Glutamatergic neuron (in vitro differentiated cells): ENCODE results near the gene NDUFB11. TPM values are rescaled to one million over a fixed set of nuclear protein-coding genes. Genes with fewer than 3 reads are reported as not detected.

Experiments
- DNase-seq: peaks from one replicate; pipeline ENCODE4 v3.0.0; 2022
- H3K27ac Mint-ChIP-seq: one replicate; pipeline ENCODE4 v1.8.0; 2020; ENCODE audit warnings: mild to moderate bottlenecking, mixed read lengths, inconsistent platforms; ENCODE audit not compliant: unreplicated experiment
- H3K27me3 Mint-ChIP-seq: one replicate; pipeline ENCODE4 v1.8.0; 2020; ENCODE audit warnings: mild to moderate bottlenecking, moderate library complexity, mixed read lengths, inconsistent platforms; ENCODE audit not compliant: unreplicated experiment
- H3K36me3 Mint-ChIP-seq: one replicate; pipeline ENCODE4 v1.8.0; 2020; ENCODE audit warnings: mild to moderate bottlenecking, mixed read lengths, inconsistent platforms; ENCODE audit not compliant: unreplicated experiment
- H3K4me1 Mint-ChIP-seq: one replicate; pipeline ENCODE4 v1.8.0; 2020; ENCODE audit warnings: mild to moderate bottlenecking, low read depth, mixed read lengths, inconsistent platforms; ENCODE audit not compliant: unreplicated experiment
- H3K4me3 Mint-ChIP-seq: one replicate; pipeline ENCODE4 v1.8.0; 2020; ENCODE audit warnings: mild to moderate bottlenecking, mixed read lengths, inconsistent platforms; ENCODE audit not compliant: unreplicated experiment
- H3K9me3 Mint-ChIP-seq: one replicate; pipeline ENCODE4 v1.8.0; 2020; ENCODE audit warnings: mild to moderate bottlenecking, moderate library complexity, mixed read lengths, inconsistent platforms; ENCODE audit not compliant: unreplicated experiment
- total RNA-seq: library from RNA; stranded (reverse); fragmentation: NEBNext Ultra II Directional; extraction: Animal tissue kit (Norgen Biotek cat#: 25700); gene quantifications from one replicate; pipeline ENCODE4 v1.2.1, GENCODE V29; 2021; ENCODE audit not compliant: unreplicated experiment
- TF ChIP-seq, protein P1 (sequence below): fragments of 200-600 bp; sonication (generic); IDR thresholded peaks from one replicate; pipeline ENCODE4 v1.5.0; 2021; ENCODE audit not compliant: partially characterized antibody, unreplicated experiment

The NDUFB11 gene
- total RNA-seq, 1 donor from 2014 or later, result 161 TPM

DNA sequence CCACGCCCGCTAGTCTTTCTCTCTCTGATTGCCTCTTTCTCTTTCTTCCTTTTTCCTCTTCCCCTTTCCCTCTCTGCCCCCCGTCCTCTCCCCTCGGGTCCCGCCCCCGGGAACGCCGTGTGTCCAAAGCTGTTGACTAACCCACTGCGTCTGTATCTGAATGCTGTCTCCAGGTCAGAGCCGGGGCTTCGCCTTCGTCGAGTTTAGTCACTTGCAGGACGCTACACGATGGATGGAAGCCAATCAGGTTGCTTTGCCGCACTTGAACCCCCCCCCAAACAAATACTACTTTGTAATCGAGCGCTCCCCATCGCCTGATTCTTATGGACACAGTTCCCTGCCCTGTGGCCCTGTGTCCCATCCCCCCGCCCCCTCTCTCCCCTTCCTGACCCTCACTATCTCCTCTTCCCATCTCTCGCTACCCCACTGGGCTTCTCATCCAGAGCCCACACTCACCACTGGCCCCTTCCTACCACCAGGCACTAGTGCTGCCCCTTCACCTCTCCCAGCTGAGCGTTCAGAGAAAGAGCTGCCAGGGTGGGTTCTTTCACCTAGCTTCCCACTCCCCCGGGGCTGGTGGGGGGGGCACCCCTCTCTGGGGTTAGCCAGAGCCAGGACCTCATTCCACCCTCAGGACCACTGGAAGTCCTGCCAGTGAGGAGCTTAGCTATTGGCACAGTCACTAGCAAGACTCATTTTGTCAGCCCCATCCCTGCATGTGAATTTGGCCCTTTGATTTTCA, 30.5 kb upstream of the NDUFB11 start:
- TF ChIP-seq, protein P1, sequence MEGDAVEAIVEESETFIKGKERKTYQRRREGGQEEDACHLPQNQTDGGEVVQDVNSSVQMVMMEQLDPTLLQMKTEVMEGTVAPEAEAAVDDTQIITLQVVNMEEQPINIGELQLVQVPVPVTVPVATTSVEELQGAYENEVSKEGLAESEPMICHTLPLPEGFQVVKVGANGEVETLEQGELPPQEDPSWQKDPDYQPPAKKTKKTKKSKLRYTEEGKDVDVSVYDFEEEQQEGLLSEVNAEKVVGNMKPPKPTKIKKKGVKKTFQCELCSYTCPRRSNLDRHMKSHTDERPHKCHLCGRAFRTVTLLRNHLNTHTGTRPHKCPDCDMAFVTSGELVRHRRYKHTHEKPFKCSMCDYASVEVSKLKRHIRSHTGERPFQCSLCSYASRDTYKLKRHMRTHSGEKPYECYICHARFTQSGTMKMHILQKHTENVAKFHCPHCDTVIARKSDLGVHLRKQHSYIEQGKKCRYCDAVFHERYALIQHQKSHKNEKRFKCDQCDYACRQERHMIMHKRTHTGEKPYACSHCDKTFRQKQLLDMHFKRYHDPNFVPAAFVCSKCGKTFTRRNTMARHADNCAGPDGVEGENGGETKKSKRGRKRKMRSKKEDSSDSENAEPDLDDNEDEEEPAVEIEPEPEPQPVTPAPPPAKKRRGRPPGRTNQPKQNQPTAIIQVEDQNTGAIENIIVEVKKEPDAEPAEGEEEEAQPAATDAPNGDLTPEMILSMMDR, result no peak
- H3K27me3 Mint-ChIP-seq, result peaks cover 3% of the 10 kb centered on the region
- DNase-seq, result no peak
- H3K36me3 Mint-ChIP-seq, result no peaks in the 10 kb centered on the region
- no peak overlapping the region for H3K27ac Mint-ChIP-seq
- H3K9me3 Mint-ChIP-seq, result peaks cover 3% of the 10 kb centered on the region
- H3K4me1 Mint-ChIP-seq, result no peaks in the 10 kb centered on the region
- H3K4me3 Mint-ChIP-seq, result no peak overlapping the region

DNA sequence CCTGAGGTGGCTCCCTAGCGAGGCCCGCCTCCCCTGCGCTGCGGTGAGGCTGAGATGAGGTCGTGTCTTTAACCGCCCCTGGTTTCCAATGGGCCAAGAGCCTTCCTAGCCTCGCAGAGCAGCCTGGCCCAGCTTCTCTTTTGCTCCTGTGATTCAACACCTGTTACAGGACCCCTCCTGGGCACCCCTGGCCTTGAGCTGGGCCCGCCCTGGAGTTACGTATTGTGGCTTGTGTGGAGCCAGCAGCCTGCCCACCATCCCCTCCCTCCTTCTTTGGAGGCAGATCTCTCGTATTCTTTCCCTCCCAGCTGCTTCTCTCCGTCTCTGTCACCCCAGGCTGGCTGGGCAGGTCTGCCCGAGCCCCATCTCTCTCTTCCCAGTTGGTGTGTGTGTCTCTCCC, 29.9 kb upstream of the NDUFB11 start:
- H3K4me1 Mint-ChIP-seq, result no peaks in the 10 kb centered on the region
- no peaks in the 10 kb centered on the region for H3K36me3 Mint-ChIP-seq
- no peak overlapping the region for H3K4me3 Mint-ChIP-seq
- DNase-seq, result no peak
- H3K27ac Mint-ChIP-seq, result no peak overlapping the region
- TF ChIP-seq, protein P1, result no peak
- H3K27me3 Mint-ChIP-seq, result peaks cover 3% of the 10 kb centered on the region
- peaks cover 3% of the 10 kb centered on the region for H3K9me3 Mint-ChIP-seq

DNA sequence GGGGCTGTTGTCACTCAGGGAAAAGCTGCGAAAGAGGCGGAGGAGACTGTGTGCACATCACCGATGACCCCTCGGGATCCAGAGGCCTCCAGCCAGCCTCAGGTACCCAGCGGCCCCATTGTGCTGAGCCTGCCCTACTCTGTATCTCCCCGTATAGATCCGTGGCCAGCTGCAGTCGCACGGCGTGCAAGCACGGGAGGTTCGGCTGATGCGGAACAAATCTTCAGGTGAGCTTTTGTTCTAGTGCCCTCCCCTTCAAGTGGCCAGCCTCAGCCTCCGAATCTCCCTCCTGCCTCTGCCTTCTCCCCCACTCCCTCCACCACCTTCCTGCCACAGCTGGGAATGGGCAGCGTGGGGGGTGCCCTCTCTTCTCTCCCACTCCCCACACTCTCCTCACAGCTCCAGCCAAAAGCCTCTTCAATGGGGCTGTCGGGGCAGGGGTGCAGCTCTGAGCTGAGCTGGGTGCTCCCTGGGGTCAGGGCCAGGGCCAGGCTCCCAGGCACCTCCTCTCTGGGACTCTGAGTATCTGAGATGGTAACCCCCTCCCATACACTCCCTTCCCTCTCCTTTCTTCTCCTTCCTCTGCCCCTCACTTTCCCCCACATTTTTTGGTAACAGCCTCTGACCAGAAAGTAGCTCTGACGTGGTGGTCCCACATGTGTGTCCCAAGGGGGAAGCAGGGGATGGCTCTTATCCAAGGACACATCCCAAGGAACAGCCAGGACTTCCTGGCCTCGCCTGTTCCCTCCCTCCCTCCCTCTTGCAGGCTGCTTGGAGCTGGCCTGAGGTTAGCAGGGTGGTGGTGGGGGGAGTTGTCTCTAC, 28.7 kb upstream of the NDUFB11 start:
- DNase-seq, result no peak
- peaks cover 7% of the 10 kb centered on the region for H3K27me3 Mint-ChIP-seq
- no peaks in the 10 kb centered on the region for H3K4me1 Mint-ChIP-seq
- no peak overlapping the region for H3K4me3 Mint-ChIP-seq
- H3K27ac Mint-ChIP-seq, result no peak overlapping the region
- TF ChIP-seq, protein P1, result no peak
- H3K9me3 Mint-ChIP-seq, result peaks cover 6% of the 10 kb centered on the region
- no peaks in the 10 kb centered on the region for H3K36me3 Mint-ChIP-seq

DNA sequence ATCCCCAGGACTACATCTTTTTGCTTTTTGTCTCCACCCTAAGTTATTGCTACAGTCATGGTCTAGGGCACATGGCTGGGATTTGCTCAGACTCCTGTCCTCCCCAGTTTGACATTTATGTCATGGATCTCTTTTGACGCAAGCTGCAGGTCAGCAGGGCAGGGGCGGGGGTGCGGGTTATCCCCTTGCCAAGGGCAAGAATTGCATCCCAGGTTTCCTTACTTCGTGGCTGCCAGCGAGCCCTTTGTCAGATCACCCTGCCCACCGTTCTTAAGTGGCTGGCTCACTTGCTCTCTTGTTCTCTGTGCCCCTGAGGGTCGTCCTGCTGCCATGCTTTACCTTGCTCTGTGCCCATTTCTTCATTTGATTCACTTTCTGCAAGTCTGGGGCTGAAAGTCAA, 28.0 kb upstream of the NDUFB11 start:
- Mint-ChIP-seq H3K4me1 (no peaks in the 10 kb centered on the region), H3K27me3 (peaks cover 4% of the 10 kb centered on the region), H3K4me3 (no peak overlapping the region), H3K27ac (no peak overlapping the region), H3K9me3 (peaks cover 4% of the 10 kb centered on the region), H3K36me3 (no peaks in the 10 kb centered on the region)
- DNase-seq, result no peak
- TF ChIP-seq, protein P1, result no peak

DNA sequence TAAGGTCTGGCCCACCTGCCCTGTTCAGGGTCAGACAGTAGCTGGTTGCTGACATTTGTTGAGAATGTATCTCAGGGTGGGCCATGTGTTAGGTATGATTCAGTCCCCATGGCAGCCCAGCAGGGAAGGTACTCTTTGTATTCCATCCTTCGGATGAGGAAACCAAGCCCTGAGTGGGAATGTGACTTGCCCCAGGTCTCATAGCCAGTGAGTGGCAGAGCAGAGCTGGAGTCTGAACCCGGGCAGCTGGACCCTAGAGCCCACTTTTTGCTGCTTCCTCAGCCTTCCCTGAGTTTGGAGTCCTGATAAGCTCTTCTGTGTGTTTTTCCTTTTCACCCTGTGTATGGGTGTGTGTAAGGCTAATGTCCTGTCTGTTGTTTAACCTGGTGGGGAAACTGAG, 27.5 kb upstream of the NDUFB11 start:
- H3K27ac Mint-ChIP-seq, result no peak overlapping the region
- H3K36me3 Mint-ChIP-seq, result no peaks in the 10 kb centered on the region
- H3K4me3 Mint-ChIP-seq, result no peak overlapping the region
- no peaks in the 10 kb centered on the region for H3K4me1 Mint-ChIP-seq
- peaks cover 4% of the 10 kb centered on the region for H3K9me3 Mint-ChIP-seq
- TF ChIP-seq, protein P1, result no peak
- H3K27me3 Mint-ChIP-seq, result peaks cover 4% of the 10 kb centered on the region
- no peak for DNase-seq
